T-helper 22 cell (primary cell): Measurements from ENCODE around the gene MBTD1.
A peak's percentile ranks its signal among the peaks of the same experiment; 100 is the strongest.
"Not testable (repeated sequence)": the region's sequence is repeated elsewhere in the genome, so short reads cannot be mapped to it uniquely, and the experiment has no call there.

Experiments
- DNase-seq: peaks from one replicate; pipeline ENCODE4 v3.0.0-alpha.2; 2020; ENCODE audit warnings: low read depth

MBTD1 gene

DNA sequence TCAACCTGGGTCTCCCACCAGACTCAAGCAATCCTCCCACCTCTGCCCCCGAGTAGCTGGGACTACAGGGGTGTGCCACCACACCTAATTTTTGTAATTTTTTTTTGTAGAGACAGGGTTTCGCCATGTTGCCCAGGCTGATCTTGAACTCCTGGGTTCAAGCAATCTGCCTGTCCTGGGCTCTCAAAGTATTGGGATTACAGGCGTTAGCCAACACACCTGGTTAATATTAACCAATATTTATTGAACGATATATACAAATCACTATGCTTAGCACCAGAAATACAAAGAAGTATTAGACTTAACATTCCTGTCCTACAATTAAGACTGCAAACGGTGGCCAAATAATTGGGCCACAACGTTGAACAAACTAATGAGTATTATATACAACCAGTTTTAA, 4.2 kb downstream of the MBTD1 start:
- DNase-seq, result no peak

DNA sequence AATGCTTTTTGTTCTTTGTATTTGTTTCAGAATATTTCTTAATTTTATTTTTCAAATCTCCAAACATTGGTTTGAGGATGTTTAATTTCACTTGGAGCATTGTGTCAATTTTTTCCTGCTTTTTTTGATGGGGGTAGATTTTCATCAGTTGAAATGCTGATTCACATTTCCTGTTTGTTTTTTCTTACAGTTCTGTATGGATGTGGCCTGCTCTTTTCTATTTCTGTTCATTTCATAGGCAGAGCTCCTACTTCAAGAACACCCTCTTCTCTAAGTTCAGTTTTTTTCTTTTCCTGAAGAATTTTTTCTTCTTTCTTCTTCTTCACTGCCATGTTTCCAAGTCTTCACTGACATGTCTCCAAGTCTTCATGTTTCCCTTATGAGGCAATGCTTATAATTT, 8.8 kb downstream of the MBTD1 start:
- DNase-seq, result no peak

DNA sequence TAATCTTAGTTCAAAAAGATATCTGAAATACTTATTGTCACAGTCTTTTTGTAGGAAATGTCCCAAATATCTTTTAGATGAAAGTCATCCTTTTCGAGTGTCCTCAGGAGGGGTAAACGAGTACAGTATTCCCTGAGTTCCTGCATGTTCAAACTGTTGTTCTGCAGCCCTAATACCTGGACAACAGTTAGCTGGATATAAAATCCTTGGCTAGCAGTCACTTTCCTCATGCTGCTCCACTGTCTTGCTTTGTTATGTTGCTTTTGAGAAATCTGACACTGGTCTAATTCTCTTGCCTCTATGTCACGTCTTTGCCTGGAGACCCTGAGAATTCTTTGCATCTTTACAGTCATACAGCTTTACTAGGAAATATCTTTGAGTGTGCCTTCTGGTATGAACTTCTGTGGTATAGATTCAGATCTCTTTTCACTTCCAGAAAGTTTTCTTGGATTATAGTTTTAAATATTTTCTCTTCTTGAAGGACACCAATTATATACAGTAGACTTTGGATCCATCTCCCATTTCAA, 9.5 kb downstream of the MBTD1 start:
- DNase-seq, result no peak

DNA sequence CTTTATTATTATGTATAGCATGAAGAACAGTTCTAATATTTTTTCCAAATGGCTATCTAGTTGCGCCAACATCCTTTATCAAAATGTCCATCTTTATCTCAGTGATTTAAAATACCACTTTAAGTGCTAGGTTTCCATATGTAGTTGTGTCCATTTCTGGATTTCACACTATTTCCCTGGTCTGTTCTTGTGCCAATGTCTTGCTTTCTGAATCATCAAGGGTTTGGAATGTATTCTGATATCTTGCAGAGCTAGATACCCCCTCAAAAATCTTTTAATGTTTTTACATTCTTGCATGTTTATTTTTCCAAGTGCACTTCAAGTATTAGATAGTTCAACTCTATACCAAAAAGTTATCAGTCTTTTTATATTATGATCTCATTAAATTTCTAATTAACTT, 14.3 kb downstream of the MBTD1 start:
- DNase-seq, result no peak

DNA sequence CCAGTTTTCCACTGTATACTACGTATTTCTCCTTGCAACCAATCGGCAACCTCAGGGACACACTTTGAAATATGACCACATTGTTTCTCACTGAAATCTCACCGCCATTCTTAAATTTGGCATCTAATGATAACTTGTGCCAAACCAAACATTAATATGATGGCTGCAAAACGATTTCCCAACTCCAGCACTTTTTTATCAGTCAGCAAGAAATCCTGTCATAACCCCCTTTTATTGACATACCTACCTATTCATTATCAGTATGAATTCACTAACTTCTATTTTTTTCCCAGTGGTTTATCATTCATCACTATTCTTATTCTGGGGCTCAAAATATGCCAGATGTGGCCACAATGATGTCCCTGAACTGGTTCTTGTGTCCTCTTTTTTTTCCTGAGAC, 15.8 kb downstream of the MBTD1 start:
- DNase-seq, result no peak

DNA sequence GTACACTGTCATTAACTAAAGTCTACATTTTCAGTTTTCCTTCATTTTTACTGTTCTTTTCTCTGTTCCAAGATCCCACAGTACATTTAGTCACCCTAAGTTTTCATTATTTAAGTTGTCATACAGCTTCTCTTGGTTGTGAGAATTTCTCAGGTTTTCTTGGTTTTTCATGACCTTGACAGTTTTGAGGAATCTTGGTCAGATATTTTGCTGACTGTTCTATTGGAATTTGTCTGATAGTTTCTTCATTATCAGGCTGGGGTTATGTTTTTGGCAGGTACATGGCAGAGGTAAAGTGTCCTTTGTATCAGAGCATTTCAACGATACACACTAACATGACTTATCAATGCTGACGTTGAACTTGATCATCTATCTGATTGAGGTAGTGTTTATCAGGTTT, 19.6 kb downstream of the MBTD1 start:
- DNase-seq, result no peak

DNA sequence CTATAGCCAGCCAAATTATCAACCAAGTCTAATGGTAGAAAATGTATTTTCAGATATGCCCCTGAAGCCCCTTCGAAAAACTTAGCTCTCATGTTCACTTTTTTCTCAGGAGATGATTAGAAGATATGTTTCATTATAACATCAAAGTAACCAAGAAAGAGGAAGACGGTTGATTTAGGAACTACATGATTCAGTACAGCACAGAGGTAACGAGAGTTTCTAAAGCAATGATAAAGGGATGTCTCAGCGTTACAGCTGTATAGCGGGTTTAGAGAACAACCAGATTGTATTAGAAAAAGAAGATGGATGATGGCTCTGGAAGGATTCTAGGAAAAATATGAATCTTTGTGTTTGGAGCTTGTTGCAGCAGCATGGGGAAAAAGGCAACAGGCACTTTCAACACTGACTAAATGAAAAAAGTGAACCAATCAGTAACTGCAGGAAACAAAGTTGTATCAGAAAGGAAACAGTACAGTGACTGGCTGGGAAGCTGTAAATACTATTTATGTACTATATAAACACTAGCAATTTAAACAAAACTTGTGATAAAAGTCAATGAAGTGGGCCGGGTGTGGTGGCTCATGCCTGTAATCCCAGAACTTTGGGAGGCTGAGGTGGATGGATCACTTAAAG, 21.5 kb downstream of the MBTD1 start:
- no peak for DNase-seq

DNA sequence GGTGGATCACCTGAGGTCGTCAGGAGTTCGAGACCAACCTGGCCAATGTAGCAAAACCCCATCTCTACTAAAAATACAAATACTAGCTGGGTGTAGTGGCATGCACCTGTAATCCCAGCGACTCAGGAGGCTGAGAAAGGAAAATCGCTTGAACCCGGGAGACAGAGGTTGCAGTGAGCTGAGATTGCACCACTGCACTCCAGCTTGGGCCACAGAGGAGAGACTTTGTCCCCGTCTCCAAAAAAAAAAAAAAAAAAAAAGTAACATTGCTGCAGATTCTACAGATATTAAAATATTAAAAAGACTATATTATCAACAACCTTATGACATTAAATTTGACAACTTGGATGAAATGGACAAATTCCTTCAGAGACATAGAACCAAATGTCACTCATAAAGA, 25.7 kb downstream of the MBTD1 start:
- DNase-seq, result no peak

DNA sequence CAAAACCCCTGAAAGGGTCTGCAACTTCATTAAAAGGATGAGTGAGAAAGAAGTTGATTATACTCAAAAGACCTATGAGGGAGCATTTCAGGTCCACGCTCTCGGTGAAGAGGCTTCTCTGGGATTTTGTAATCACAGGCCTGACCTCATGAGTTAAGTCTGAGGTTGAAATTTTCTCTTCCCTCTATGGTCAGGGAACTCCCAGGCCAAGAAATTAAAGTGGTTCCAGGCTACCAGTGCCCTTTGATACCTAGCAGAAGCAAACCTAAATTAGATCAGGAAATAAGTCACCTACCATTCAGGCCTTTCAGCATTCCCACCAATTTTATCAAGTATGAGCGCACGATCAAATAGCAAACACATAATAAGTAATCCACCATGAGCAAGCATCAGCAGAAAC, 27.9 kb downstream of the MBTD1 start:
- no peak for DNase-seq

DNA sequence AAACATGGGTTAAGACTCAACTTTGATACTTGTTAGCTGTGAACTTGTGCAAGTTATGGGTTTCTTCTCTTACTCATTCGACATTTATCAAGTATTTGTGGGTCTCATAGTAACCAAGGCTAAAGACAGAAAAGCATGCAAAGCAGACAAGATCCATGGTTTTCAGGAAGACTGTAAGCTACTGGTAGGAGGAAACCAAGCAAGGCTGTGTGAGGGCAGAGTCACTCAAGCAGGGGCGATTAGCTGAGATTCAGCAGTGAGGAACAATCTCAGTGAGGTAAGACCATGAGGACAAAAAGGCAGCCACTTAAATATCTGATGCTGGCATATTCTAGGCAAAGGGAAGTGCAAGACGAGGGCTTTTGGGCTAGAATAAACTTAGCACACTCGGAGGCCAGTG, 29.5 kb downstream of the MBTD1 start:
- no peak for DNase-seq

DNA sequence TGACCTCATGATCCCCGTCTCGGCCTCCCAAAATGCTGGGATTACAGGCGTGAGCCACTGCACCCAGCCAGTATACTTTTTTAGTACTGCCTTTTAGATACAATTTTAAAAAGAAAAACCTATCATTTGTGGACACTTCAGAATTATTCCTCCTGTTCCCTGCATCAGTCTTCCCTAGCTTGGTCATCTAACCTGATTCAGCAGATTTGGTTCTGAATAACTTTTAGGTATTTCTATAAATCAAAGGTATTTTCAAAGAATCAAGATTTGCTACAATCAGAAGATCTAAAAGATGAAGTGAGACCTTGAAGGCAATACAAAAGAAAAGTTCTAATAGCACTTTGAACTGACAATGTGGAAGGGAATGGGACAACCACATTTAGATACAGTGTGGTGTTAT, 30.0 kb downstream of the MBTD1 start:
- DNase-seq, result no peak

DNA sequence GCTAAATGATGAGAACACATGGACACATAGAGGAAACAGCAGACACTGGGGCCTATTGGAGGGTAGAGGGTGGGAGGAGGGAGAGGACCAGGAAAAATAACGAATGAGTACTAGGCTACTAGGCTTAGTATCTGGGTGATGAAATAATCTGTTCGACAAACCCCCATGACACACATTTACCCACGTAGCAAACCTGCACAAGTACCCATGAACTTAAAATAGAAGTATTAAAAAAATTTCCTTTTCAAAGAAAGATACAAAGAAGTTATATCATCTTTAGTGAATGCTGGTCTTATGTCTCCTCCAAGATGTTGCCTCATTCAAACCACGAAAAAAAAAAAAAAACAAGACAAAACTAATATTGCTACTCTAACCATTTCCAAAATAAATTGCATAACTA, 31.7 kb downstream of the MBTD1 start:
- DNase-seq, result no peak

DNA sequence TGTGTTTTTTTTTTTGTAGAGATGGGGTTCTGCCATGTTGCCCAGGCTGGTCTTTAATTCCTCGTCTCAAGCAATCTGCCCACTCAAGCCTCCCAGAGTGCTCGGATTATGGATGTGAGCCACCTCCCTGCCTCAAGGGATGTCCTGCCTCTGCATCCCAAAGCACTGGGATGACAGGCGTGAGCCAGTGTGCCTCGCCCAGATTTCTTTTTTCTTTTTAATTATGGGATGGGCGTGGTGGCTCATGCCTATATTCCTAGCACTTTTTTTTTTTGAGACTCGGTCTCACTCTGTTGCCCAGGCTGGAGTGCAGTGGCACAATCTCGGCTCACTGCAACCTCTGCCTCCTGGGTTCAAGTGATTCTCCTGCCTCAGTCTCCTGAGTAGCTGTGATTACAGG, 34.3 kb downstream of the MBTD1 start:
- DNase-seq, result not testable (repeated sequence)

DNA sequence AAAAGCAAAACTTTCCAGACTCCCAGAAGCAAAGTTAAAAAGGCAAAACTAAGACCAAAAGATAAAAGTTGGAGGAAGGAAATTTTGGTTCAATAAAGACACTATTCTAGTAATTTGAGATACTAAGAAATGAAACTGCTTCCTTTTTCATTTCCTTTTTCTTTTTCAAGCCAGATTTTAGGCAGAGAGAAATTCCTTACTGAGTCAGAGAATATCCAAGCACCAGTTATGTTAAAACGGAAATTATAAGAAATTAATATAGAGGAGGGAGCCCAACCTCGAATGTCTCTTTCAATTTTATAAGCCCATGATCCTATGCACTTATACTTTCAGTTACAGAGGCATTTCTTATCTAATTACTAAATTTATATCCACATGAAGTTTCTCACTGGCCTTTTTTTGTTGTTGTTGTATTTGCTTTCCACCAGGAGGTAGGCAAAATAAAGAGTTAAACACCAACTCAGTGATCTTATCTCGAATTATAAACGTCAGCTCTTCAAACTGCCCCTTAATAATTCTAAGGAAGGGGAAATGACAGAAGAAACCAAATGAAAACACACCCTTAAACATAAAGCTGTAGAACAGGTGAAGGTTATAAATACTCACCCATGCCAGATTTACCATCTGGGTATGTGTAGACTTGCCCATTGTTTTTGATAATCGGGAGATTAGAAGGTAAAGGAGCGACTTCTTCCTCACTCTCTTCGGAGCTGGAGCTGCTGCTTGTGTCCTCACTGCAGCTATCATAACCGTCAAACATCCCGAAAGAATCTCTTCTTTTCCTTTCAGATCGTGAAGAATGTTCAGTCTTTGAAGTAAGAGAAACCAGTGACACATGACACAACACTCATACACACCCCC, 35.2 kb downstream of the MBTD1 start:
- no peak for DNase-seq

DNA sequence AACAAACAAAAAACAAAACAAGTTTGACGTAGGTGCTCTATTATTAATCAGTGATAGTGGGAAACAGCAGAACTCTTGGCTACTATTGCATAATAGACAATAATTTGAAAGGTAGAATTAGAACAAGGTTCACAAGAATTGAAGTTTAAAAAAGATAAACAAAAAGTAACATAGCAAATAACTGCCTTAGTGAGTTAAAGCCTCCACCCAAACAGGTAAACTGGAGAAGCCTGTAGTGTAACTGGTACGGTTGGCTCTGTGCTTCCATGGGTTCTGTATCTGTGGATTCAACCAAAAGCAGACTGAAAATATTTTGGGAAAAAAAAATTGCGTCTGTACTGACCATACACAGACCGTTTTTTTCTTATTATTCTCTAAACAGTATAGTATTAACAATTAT, 38.5 kb downstream of the MBTD1 start:
- DNase-seq, result no peak

DNA sequence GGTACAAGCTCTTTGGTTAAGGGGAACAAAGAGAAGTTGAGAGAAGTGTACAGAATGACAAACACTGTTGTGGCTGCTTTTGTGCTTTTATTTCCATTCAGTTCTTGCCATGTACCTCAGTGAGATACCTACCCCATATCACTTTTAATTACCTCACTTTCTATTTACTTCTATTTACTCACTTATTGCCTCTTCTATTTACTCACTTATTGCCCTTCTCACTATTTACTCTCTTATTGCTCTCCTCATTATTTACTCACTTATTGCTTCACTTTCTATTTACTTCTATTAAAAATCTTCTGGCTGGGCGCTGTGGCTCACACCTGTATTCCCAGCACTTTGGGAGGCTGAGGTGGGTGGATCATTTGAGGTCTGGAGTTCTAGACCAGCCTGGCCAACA, 41.9 kb downstream of the MBTD1 start:
- no peak for DNase-seq

DNA sequence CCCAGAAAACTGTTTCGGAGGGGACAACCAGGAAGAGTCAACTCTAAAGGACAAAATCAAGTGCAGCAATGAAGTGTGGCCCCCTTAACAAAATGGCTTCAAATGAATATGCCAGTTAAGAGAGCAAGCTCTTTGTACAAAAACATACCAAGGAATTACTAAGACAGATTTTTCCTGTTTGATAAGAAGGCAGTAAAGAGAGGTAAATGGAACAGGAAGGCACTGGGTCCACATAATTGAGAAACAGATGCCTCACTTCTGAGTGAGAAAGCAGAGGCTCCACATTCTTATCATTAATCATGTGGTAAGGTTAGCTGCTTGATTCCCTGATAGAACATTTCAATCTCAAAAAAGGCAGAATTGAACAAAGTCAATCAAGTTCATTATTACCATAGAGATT, 44.9 kb downstream of the MBTD1 start:
- DNase-seq, result no peak

DNA sequence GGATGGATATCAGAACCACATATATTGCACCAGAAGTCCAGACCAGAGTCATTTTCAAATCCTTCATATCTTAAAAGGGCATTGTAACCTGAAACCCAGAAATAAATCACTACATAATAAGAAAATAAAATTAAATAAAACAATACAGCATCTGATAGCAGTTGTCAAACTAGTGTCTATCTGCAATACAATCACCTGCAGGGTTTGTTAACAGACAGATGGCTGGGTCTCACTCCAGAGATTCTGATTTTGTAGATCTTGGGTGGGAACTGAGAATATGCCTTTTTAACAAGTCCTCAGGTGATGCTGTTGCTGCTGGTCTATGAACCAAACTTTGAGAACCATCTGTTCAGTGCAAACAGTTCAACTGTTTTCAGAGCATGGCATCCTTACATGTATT, 56.0 kb downstream of the MBTD1 start:
- DNase-seq, result no peak

DNA sequence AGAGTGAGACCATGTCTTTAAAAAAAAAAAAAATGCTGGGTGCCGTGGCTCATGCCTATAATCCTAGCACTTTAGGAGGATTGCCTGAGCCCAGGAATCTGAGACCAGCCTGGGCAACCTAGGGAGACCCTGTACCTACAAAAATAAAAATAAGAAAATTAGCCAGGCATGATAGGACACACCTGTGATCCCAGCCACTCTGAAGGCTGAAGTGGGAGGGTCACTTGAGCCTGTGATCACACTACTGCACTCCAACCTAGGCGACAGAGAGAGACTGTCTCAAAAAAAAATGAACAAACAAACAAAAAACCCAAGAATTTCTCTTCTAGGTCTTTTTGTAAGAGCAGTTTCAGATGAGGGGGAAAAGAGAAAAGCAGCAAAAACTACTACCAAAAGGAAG, 59.0 kb downstream of the MBTD1 start:
- DNase-seq, result no peak

DNA sequence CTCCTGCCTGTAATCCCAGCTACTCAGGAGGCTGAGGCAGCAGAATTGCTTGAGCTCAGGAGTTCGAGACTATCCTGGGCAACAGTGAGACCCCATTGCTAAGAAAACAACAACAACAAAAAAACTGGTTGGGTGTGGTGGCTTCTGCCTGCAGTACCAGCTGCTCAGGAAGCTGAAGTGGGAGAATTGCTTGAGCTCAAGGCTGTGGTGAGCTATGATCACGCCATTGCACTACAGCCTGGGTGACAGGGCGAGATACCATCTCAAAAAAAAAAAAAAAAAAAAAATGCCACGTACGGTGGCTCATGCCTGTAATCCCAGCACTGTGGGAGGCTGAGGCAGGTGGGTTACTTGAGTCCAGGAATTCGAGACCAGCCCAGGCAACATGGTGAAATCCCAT, 59.6 kb downstream of the MBTD1 start:
- peak; percentile 7 for DNase-seq

DNA sequence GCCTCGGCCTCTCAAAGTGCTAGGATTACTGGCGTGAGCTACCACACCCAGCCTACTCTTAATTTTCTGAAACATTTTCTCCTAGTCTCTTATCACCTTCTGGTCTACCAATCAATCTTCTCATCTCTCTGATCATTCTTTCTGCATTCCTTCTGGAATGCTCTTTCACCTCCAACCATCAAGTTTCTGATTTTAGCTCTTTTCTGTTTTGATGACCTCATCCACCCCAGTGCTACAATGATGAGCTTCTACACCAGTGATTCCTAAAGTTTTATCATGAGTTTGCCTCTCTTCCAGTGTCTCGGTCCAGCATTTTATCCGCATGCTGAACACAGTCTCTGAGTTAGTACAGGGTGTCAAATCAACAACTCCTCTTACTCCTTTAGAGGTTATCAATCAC, 62.1 kb downstream of the MBTD1 start:
- DNase-seq, result no peak

DNA sequence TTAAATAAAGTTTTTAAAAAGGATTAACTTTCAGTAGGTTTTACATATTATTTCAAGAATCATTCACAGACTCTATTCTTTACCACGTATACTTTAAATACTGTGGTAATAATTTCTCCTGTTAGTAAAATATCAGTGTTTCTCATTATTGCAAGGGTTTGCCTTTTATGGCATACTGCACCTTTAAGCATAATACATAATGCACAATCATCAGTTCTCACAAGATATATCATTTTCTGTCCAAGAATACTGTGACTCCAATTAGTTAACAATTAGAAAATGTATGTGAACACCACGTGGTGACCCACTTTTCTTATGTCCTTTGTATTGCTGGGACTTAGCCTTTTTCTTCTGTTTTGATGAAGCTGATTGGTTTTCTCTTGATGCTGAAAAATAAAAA, 68.0 kb downstream of the MBTD1 start:
- DNase-seq, result no peak

DNA sequence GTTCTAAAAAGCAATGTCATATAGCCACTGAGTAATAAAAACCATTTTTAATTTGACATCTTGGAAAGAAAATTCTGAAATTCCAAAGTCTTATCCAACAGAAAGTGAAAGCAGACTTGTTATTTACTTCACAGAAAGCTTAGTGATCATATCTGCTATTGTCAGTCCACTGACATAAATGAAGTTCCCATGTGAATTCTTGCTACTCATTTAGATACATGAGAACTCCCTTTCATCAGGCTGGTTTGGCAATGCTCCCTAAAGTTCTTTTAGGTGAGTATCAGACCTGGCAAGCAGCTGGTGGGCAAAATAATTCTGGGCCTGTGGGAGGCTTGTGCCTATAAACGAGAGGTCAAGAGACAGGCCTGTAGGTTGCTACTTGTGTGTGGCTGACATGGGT, 70.2 kb downstream of the MBTD1 start:
- DNase-seq, result no peak

DNA sequence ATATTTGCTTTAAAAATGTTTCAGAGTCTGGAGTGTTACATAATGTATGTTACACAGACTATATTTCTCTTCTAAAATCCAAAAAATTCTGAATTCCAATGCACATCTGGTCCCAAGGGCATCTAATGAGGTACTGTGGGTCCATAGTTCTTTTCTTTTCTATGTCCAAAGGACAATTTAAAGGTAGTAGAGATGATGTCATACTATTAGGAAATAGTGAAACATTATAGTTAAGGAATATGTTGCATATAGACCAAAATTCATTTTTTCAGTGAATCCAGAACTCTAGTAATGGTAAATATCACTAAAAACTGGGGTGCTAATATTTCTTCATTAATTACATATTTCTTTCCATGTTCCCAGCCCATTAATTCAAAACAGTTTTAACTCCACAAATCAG, 70.7 kb downstream of the MBTD1 start:
- no peak for DNase-seq
